HEK293 (cell line): ENCODE data around the gene ECE1.

Source experiments
- CTCF ChIA-PET: fragments of 350-600 bp; formaldehyde crosslinking; extraction: SDS; loops from one replicate; lab custom pipeline; 2021; ENCODE audit warnings: antibody characterized with exemption; lab: Yijun Ruan, JAX
- POLR2A ChIA-PET: fragments of 300-600 bp; formaldehyde crosslinking; extraction: SDS; loops from one replicate; lab custom pipeline; 2020; ENCODE audit warnings: antibody characterized with exemption, inconsistent platforms; lab: Yijun Ruan, JAX
- H3K27ac ChIP-seq: fragments of 200-500 bp; sonication (Bioruptor generic); 2 replicates; pipeline ENCODE4 v1.5.1; 2014; ENCODE audit warnings: low read depth, low read length, control low read depth, inconsistent platforms; ENCODE audit errors: extremely low read depth
- H3K36me3 ChIP-seq, 2 experiments: fragments of 200-500 bp in 1 of 2; sonication (Bioruptor generic) in 1 of 2; 1 replicate in 1 of 2; 2 replicates in 1 of 2; pipeline ENCODE4 v1.5.1; 2014 to 2017; ENCODE audit warnings: inconsistent platforms in 2 of 2, low read length in 2 of 2; ENCODE audit not compliant: control insufficient read depth in 2 of 2, insufficient read depth in 1 of 2
- H3K4me1 ChIP-seq: fragments of 200-500 bp; sonication (Bioruptor generic); 2 replicates; pipeline ENCODE4 v1.5.1; 2014; ENCODE audit warnings: mild to moderate bottlenecking, low read length, inconsistent platforms; ENCODE audit not compliant: control insufficient read depth, insufficient read depth
- H3K4me3 ChIP-seq: 2 replicates; pipeline ENCODE4 v1.5.1; 2011; ENCODE audit warnings: low read depth, mild to moderate bottlenecking, control low read depth, low read length, moderate library complexity
- H3K9me3 ChIP-seq: fragments of 200-500 bp; sonication (Bioruptor generic); 2 replicates; pipeline ENCODE4 v1.5.1; 2014; ENCODE audit warnings: low read depth, low read length, inconsistent platforms; ENCODE audit not compliant: control insufficient read depth, insufficient read depth
- GFI1B ChIP-seq: fragments of 450-650 bp; formaldehyde crosslinking; IDR thresholded peaks from 2 replicates; pipeline ENCODE4 v1.5.1; 2016; ENCODE audit warnings: missing biosample characterization, missing genetic modification characterization
- GLIS1 ChIP-seq: fragments of 450-650 bp; formaldehyde crosslinking; IDR thresholded peaks from 2 replicates; pipeline ENCODE4 v1.5.1; 2016; ENCODE audit warnings: missing biosample characterization, missing genetic modification characterization
- TRIM28 ChIP-seq: IDR thresholded peaks from 2 replicates; pipeline ENCODE4 v1.6.1; 2011; ENCODE audit warnings: low read length, control low read depth, borderline replicate concordance
- WT1 ChIP-seq: fragments of 450-650 bp; formaldehyde crosslinking; IDR thresholded peaks from 2 replicates; pipeline ENCODE4 v1.5.1; 2016; ENCODE audit warnings: missing biosample characterization, missing genetic modification characterization
- ZEB2 ChIP-seq: fragments of 450-650 bp; formaldehyde crosslinking; IDR thresholded peaks from 2 replicates; pipeline ENCODE4 v1.5.1; 2016; ENCODE audit warnings: missing biosample characterization, missing genetic modification characterization
- ZNF121 ChIP-seq: fragments of 450-650 bp; formaldehyde crosslinking; IDR thresholded peaks from 2 replicates; pipeline ENCODE4 v1.5.1; 2016; ENCODE audit warnings: missing biosample characterization, missing genetic modification characterization
- ZNF202 ChIP-seq: fragments of 450-650 bp; formaldehyde crosslinking; IDR thresholded peaks from 2 replicates; pipeline ENCODE4 v1.5.1; 2016; ENCODE audit warnings: missing biosample characterization, missing genetic modification characterization, borderline replicate concordance
- ZNF510 ChIP-seq: fragments of 450-650 bp; formaldehyde crosslinking; IDR thresholded peaks from 2 replicates; pipeline ENCODE4 v1.5.1; 2018; ENCODE audit warnings: mild to moderate bottlenecking, missing genetic modification characterization, missing biosample characterization; ENCODE audit not compliant: insufficient replicate concordance
- ZNF555 ChIP-seq: fragments of 450-650 bp; formaldehyde crosslinking; conservative IDR thresholded peaks from 2 replicates; pipeline ENCODE4 v1.5.1; 2017; ENCODE audit warnings: missing biosample characterization, mild to moderate bottlenecking, missing genetic modification characterization, inconsistent platforms
- ZNF621 ChIP-seq: fragments of 450-650 bp; formaldehyde crosslinking; IDR thresholded peaks from 2 replicates; pipeline ENCODE4 v1.5.1; 2017; ENCODE audit warnings: missing biosample characterization, missing genetic modification characterization
- ZNF670 ChIP-seq: fragments of 450-650 bp; formaldehyde crosslinking; IDR thresholded peaks from 2 replicates; pipeline ENCODE4 v1.5.1; 2016; ENCODE audit warnings: missing biosample characterization, missing genetic modification characterization, low read depth
- ZNF768 ChIP-seq: fragments of 450-650 bp; formaldehyde crosslinking; IDR thresholded peaks from 2 replicates; pipeline ENCODE4 v1.5.1; 2018; ENCODE audit warnings: missing biosample characterization, mild to moderate bottlenecking, missing genetic modification characterization
- TF ChIP-seq, protein P1 (sequence below): fragments of 450-650 bp; formaldehyde crosslinking; IDR thresholded peaks from 2 replicates; pipeline ENCODE4 v1.5.1; 2016; ENCODE audit warnings: missing biosample characterization, missing genetic modification characterization
- TF ChIP-seq, protein P2 (sequence below): sonication (generic); formaldehyde crosslinking; IDR thresholded peaks from 2 replicates; pipeline ENCODE4 v1.8.1; 2022; ENCODE audit warnings: mild to moderate bottlenecking, moderate library complexity, missing genetic modification reagents

The ECE1 gene

DNA sequence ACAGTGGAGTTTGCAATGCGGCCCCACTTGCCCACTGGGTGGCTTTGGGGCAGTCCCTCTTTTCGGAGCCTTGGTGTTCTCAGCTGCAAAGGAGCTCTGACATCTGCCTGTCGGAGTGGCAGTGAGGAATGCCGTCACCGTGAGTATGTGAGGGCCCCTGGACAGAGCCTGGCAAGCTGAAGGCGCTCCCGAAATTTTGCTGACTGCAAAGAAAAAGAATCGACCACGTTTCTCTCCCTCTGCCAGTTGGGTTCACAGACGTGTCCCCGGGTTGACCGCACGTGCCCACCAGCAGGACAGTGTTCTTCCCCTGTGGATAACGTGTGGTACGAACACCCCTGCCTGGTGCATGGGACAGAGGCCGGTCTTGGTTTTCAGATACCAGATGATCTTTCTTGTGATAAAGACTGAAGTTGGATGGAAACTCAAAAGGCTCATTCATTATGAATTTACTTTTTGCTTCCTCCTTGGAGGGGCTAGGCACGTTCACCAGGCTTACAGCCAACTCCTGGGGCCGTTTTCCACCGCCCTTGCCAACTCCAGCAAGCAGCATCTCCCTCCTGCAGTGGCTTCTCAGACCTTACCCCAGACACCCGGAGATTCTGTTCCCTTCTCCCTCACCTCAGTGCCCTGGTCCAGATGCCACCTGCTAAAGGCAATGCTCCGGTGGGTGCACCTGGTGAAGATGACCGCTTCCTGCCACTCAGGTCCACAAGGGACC, 29.7 kb downstream of the ECE1 start (continued):
- TF ChIP-seq ZNF555 (tag by site-specific recombination) = no peak
- TF ChIP-seq TRIM28 = no peak

DNA sequence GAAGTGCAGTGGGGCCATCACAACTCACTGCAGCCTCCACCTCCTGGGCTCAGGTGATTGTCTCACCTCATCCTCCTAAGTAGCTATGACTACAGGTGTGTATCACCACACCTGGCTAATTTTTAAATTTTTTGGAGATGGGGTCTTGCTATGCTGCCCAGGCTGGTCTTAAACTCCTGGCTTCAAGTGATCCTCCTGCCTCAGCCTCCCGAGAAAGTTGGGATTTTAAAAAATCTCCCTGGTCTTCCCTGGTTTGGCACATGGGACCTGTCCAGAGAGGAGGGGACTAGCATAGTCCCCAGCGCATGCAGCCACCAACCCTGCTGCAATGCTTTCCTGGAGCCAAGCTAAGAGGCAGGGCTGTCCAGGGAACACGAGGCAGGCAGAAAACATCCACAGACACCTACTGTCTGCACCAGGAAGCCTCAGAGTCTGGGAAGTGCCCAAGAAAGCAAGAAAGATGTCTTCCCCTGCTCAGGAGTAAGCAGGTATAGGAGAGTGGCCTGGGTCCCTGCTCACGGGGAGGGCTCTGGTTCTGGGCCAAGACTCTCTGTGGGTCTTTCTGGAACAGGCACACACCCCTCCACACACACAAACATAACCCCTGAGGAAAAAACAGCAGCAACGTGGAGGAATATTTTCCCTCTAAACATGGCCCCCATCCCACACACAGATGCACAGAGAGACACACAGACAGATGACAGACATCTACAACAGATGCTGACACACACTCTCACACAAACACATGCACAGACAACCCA, 30.8 kb downstream of the ECE1 start:
- Histone ChIP-seq H3K36me3 (peaks cover 0 to 49% of the 10 kb centered on the region in 2 experiments; a peak in 1 of 3 replicates), H3K4me3 (no peak overlapping the region), H3K27ac (no peak overlapping the region), H3K4me1 (no peaks in the 10 kb centered on the region; the same call in 1 of the 2 replicates), H3K9me3 (no peaks in the 10 kb centered on the region)
- TF ChIP-seq GLIS1 (tag by site-specific recombination) (peak; percentile 62), GFI1B (tag by site-specific recombination) (no peak), ZNF202 (no peak), ZNF621 (tag by site-specific recombination) (no peak), ZNF121 (peak; percentile 93), WT1 (tag by site-specific recombination) (no peak), ZEB2 (tag by site-specific recombination) (no peak), ZNF510 (tag by site-specific recombination) (no peak)
- TF ChIP-seq, protein P1, sequence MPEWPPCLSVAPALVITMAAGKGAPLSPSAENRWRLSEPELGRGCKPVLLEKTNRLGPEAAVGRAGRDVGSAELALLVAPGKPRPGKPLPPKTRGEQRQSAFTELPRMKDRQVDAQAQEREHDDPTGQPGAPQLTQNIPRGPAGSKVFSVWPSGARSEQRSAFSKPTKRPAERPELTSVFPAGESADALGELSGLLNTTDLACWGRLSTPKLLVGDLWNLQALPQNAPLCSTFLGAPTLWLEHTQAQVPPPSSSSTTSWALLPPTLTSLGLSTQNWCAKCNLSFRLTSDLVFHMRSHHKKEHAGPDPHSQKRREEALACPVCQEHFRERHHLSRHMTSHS (tag by site-specific recombination) = no peak
- TF ChIP-seq, protein P2, sequence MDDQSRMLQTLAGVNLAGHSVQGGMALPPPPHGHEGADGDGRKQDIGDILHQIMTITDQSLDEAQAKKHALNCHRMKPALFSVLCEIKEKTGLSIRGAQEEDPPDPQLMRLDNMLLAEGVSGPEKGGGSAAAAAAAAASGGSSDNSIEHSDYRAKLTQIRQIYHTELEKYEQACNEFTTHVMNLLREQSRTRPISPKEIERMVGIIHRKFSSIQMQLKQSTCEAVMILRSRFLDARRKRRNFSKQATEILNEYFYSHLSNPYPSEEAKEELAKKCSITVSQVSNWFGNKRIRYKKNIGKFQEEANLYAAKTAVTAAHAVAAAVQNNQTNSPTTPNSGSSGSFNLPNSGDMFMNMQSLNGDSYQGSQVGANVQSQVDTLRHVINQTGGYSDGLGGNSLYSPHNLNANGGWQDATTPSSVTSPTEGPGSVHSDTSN = no peak
- CTCF ChIA-PET = interaction anchor here (1.1 to 9.0 kb wide), 4 partner anchors 11 to 109 kb away, joined by 3 to 142 read pairs (median 4); no protein-coding TSS in a partner anchor
- POLR2A ChIA-PET = interaction anchor here (0.8 kb wide), 1 partner anchor 86 kb away, joined by 3 read pairs; no protein-coding TSS in a partner anchor

DNA sequence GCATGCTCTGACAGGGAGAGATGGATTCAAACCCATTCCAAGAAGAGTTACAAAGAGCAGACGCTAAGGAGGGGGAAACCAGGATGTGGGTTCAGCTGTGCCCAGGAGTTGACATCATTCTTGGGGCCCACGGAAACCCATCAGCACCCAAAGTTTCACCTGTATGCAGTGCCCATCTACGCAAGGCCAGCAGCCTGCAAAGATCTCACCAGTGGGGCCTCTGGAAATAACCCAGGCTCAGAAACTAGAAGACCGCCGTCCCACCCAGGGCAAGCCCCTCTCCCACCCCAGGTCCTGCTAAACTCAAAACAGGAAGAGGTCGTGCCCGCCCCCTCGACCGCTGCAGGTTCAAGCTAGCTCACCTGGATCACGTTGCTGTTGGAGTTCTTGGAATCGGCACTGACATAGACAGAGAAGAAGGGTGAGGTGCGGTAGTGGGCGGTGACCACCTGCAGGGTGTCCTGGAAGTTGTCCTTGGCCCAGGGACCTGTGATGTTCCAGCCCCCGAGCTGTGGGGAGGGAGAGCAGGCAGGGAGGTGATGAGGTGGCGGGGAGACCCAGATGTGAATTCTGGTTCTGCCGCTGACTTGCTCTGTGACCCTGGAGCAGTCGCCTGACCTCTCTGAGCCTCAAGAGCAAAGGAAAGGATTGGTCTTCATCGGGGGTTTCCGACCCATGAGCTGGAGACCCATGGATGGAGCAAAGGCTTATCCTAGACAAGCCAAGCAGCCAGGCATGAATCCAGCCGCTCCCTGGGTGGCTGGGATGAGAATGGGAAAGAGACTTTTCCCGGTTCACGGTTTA, 31.7 kb downstream of the ECE1 start:
- H3K4me1 ChIP-seq = no peaks in the 10 kb centered on the region; the same call in 1 of the 2 replicates
- no peak overlapping the region for H3K4me3 ChIP-seq
- CTCF ChIA-PET = interaction anchor here (0.5 to 9.0 kb wide), 7 partner anchors 12 to 924 kb away, joined by 3 to 256 read pairs (median 3); no protein-coding TSS in a partner anchor
- TF ChIP-seq ZNF670 (tag by site-specific recombination) = no peak
- TF ChIP-seq ZNF768 (tag by site-specific recombination) = peak; percentile 22; the same call in 1 of the 2 replicates
- POLR2A ChIA-PET = interaction anchor here (0.8 kb wide), 1 partner anchor 87 kb away, joined by 3 read pairs; no protein-coding TSS in a partner anchor
- no peak overlapping the region for H3K27ac ChIP-seq
- peaks cover 0 to 53% of the 10 kb centered on the region in 2 experiments; a peak in 1 of 3 replicates for H3K36me3 ChIP-seq
- no peaks in the 10 kb centered on the region for H3K9me3 ChIP-seq
